GM21576 (cell line): ENCODE data around the gene NCOA6.
"Not testable (repeated sequence)": the region's sequence is repeated elsewhere in the genome, so short reads cannot be mapped to it uniquely, and the experiment has no call there.

Experiments used
- ATAC-seq: cut with Tn5 transposase; IDR thresholded peaks from one replicate; pipeline ENCODE4 v1.9.1; 2021; ENCODE audit warnings: mild to moderate bottlenecking, moderate library complexity; ENCODE audit not compliant: unreplicated experiment

Gene NCOA6

DNA sequence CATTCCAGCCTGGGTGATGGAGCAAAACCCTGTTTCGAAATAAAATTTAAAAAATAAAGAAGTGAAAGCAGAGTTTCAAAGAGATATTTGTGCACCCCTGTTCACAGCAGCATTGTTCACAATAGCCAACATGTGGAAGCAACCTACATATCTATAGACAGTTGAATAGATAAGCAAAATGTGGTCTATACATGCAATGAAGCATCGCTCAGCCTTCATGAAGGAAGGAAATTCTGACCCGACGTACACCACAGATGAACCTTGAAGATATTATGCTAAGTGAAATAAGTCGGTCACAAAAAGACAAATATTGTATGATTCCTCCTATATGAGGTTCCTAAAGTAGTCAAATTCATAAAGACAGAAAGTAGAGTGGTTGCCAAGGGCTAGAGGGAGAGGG is 6.5 kb upstream of the NCOA6 start:
- ATAC-seq, result no peak

DNA sequence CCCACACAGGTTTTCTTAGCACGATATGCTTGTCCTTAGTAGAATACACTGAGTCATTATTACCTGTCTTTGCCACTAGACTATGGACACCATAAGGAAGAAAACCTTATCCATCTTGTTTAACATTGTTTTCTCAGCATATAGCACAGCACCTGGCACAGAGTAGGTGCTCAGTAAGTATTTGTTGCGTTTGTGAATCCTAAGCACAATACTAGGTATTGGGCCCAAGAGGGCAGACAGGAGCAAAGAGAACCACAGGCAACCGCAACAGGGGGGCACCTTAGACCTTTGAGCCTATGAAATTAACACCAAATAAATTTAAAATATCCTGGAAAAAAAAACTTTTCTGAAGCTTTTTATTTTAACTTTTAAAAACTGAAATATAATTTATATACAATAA is 3.7 kb upstream of the NCOA6 start:
- no peak for ATAC-seq

DNA sequence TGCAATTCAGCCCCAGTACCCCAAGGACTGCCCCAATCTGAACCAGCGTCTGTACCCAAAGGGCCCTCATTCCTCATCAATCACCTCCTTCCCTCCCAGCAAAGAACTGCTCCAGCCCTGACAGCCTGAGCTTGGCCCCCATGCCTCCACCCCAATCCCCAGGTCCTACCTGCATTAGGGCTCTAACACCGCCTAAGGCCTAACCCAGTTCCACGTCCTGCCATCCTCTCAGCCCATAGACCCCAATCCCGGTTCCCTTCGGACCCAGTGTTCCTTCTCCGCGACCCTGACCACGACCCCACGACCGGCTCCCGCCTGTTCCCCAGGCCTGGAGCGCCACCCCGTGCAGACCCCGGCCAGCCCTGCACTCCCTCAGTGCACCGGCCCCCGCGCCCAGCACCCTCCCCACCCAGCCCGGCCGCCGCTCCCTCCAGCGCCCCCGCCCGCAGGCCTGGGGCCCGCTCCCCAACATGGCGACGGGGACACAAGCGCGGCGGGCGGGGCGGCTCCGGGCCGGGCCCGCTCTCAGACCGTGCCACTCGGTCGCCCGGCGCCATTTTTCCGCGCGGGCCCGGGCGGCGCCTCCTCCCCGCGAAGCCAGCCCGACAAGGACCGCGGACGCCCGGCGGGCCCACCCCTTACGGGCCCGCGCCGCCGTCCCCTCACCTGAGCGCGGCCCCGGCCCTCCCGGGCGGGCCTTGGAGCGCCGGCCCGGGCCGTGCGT is 483 bp downstream of the NCOA6 start:
- ATAC-seq, result peak; percentile 65

DNA sequence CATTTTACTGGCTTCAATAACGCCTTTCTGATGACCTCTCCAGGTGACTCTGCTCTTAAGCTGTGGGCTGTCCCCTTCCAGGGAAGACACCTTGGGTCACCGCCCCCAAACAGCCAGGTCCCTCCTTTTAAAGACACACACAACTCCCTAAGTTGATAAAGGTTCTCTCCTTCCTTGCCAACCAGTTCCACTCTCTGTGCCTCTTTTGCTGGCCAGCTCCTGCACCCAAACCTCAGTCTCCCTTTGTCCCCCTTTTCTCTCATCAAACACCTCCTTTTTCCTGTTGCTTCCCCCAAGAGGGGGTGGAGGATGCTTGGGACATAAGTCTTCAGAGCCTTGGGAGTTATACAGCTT is 1.0 kb downstream of the NCOA6 start:
- peak; percentile 47 for ATAC-seq

DNA sequence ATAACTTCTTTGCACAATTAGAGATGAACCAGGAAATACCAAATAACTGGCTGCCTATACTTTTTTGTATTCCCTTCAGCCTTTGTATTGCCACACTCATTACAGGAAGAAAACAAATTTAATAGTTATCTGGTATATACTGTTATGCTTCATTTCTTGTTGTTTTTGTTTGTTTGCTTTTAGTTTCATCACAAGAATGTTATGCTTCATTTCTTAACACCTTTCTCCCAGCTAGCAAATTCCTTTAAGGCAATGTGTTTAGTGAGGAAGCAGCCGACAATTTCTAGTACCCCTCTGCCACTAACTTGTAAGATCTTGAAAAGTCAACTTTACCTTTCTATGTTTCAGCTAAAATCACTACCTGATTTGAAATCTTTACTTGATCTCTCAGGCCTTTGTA is 1.4 kb downstream of the NCOA6 start:
- ATAC-seq, result no peak

DNA sequence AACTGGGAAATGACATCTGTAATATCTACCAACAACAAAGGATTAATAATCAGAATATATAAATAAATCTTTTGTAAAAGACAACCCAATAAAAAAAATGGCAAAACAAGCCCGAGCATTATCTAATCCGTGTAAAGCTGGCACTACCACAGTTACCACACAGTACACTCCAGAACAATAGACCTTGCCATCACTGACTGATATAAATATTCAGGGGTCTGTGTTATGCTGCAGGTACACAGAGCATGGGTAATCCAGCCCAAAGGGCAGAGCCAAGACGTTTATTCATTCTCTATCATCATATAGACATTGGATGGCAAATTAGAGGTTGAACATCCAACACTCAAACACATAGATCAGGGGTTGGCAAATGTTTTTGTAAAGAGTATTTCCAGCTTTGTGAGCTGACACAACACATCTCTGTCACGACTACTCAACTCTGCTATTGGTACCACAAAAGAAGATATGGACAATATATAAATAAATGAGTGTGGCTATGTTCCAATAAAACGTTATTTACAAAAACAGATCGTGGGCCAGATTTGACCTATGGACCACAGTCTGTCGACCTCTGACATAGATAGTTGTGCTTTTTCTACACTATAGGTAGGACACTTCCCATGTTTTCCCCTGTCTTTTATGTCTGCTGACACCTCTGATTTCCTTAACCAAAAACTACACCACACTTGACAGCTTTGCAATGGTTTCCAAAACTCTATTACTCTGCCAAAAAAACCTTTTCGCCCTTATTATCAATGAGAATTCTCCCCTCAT is 4.5 kb downstream of the NCOA6 start:
- ATAC-seq, result no peak

DNA sequence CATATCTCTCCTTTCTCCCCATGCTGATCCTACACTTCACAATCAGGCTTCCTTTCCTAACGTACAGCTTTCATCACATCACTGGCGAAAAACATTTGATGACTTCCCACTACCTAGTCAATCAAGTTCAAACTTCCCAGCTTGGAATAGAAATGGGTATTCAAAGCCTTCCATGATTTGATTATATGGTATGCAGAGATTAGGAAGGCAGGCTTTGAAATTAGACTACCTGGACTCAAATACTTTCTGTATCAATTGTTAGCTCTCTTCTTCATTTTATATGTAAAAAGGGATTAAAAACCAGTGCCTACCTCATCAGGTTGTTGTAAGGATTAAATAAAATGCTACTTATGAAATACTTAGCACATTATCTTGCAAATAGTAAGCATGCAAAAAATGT is 7.7 kb downstream of the NCOA6 start:
- no peak for ATAC-seq

DNA sequence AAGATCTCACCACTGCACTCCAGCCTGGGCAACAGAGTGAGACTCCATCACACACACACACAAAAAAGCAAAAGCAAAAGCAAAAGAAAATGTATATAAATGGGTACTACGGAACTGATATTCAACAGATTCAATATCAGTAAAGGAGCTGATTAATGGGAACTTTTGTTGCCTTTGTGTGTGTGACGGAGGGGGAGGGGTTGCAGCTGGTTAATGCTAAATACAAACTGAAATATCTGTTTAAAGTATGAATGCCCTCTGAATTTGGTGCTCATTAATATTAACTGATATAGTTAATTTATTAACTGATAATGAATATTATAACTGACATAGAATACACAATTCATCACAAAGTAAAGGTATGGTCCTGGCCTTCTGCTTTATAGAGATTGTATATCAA is 8.4 kb downstream of the NCOA6 start:
- no peak for ATAC-seq

DNA sequence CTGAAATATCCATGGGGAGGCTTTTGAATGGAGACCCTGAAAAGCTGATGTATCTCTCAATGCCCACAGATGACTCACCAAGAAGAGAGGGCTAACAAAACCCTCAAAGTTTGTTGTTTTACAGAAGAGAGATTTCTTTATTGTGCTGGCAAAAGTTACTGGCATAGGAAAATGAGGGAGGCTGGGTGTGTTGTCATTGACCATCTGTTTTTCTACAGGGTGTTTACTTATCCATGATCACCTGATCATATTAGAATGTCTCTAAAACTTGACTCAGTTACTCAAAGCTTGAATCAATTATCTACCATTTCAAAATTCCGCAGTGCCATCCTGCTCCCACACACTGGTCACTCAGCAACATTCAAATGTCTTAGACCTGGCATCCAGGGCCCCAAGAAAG is 9.8 kb downstream of the NCOA6 start:
- ATAC-seq, result no peak

DNA sequence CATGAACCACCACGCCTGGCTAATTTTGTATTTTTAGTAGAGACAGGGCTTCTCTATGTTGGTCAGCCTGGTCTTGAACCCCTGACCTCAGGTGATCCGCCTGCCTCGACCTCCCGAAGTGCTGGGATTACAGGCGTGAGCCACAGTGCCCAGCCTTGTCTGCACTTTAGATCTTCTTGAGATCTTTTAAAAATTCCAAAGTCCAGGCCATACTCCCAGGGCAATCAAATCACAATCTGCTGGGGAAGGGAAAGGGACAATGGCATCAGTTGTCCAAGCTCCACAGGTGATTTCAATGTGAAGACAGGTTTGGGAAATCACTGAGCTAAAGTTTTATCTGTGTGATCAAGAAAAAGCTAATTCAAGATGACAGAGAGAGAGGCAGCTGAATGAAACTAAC is 16.9 kb downstream of the NCOA6 start:
- no peak for ATAC-seq

DNA sequence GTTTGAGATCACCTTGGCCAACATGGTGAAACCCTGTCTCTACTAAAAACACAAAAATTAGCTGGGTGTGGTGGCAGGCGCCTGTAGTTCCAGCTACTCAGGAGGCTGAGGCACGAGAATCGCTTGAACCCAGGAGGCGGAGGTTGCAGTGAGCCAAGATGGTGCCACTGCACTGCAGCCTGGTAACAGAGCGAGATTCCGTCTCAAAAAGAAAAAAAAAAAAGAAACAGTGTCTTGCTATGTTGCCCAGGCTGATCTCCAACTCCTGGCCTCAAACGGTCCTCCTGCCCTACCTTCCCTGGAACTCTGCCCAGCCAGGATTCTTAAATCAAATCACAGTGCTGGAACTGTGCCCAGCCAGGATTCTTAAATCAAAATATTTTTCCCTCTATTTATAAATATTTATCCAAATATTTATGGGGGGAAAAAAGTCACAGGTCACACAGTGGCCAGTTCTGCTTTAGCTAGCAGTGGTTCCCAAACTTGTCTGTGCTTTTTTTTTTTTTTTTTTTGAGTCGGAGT is 17.4 kb downstream of the NCOA6 start:
- not testable (repeated sequence) for ATAC-seq

DNA sequence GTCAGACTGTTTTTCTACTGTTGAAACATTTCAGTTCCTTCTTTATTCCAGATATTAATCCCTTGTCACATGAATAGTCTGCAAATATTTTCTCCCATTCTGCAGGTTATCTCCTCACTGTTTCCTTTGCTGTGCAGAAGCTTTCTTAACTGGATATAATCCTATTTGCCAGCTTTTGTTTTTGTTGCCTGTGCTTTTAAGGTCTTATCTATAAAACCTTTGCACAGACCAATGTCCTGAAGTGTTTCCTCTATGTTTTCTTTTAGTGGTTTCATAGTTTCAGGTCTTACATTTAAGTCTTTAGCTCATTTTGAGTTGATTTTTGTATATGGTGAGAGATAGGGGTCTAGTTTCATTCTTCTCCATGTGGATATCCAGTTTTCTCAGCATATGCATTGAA is 19.2 kb downstream of the NCOA6 start:
- ATAC-seq, result no peak

DNA sequence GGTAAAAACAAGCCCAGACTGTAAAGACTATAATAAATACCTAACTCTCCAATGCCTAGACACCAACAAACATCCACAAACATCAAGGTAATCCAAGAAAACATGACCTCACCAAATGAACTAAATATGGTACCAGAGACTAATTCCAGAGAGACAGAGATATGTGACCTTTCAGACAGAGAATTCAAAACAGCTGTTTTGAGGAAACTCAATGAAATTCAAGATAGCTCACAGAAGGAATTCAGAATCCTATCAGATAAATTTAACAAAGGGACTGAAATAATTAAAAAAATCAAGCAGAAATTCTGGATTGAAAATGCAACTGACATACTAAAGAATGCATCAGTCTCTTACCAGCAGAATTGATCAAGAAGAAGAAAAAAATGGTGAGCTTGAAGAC is 26.6 kb downstream of the NCOA6 start:
- no peak for ATAC-seq

DNA sequence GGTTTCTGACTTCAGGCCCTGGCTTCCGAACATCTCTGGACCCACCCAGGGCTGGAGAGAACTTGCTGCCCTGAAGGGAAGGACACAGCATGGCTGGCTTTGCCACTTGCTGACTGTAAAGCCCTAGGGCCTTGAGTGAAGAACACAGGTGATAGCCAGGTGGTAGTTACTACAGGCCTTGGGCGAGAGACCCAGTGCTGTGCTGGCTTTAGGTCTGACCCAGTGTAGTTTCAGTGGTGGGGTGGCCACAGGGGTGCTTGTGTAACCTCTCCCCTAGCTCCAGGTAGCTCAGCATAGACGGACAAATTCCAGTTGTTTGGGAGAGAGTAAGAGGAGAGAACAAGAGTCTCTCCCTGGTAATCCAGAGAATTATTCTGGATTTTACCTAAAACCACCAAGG is 27.1 kb downstream of the NCOA6 start:
- no peak for ATAC-seq

DNA sequence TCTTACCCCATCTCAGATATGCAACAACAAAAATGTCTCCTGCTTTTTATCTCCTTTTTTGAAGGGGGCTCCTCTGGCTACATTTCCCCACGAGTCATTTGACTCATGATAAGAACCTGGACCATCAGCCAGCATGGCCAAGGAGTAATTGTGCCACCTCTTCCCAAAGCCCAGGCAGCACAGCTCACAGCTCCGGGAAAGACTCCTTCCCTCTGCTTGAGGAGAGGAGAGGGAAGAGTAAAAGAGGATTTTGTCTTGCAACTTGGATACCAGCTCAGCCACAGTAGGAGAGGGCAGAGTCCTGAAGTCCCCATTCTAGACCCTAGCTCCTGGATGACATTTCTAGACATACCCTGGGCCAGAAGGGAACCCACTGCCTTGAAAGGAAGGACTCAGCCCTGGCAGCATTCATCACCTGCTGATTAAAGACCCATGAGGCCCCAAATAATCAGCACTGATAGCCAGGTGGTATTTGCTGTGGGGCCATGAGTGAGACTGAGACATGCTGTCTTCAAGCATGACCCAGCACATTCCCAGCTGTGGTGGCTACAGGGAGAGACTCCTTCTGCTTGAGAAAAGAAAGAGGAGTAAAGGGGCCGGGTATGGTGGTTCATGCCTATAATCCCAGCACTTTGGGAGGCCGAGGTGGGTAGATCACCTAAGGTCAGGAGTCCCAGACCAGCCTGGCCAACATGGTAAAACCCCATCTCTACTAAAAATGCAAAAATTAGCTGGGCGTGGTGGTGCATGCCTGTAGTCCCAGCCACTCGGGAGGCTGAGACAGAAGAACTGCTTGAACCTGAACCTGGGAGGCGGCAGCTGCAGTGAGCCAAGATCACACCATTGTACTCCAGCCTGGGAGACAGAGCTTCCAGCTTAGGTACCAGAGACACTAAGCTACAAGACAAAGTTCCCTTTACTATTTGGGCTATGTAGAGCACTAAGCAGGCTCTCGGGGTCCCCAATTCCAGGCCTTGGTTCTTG is 28.1 kb downstream of the NCOA6 start:
- ATAC-seq, result no peak

DNA sequence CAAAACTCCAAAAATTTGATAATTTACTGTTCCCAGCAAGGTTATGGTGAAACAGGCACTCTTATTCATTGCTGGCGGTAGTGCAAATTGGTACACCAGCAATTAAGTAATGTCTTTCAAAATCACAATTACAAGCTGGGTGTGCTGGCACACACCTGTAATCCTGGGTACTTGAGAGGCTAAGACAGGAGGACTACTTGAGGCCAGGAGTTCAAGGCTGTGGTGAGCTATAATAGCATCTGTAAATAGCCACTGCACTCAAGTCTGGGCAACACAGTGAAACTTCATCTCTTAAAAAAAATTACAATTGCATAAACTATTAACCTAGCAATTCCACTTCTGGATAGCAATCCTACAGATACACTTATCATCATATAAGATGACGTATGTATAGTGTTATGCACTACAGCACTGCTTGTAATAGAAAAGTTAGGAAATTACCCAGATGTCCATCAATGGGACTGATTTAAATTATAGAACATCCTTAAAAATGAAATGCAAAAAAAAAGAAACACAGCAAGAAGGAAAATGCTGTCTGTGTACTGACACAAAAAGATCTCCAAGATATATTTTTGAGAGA is 31.4 kb downstream of the NCOA6 start:
- ATAC-seq, result no peak

DNA sequence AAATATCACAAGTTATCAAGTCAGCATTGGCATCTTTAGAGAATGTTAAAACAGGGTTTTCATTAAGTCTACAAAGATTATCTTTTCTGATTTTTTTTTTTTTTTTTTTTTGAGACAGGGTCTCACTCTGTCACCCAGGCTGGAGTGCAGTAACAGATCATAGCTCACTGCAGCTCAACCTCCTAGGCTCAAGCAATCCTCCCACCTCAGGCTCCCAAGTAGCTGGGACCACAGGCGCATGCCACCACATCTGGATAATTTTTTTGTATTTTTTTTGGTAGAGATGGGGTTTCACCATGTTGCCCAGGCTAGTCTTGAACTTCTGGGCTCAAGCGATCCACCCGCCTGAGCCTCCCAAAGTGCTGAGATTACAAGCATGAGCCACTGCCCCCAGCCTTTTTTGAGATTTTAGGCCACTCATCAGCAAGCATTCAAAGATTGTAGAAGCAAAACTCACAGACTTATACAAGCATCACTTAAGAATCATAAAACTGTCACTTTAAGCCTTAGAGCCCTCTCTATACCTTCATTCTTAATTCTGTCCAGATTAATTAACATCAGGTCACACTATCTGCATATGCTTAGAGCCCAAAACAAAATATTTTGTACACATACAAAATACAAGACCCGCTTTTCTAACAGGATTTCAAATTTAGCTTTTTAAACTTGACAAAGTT is 32.6 kb downstream of the NCOA6 start:
- ATAC-seq, result no peak

DNA sequence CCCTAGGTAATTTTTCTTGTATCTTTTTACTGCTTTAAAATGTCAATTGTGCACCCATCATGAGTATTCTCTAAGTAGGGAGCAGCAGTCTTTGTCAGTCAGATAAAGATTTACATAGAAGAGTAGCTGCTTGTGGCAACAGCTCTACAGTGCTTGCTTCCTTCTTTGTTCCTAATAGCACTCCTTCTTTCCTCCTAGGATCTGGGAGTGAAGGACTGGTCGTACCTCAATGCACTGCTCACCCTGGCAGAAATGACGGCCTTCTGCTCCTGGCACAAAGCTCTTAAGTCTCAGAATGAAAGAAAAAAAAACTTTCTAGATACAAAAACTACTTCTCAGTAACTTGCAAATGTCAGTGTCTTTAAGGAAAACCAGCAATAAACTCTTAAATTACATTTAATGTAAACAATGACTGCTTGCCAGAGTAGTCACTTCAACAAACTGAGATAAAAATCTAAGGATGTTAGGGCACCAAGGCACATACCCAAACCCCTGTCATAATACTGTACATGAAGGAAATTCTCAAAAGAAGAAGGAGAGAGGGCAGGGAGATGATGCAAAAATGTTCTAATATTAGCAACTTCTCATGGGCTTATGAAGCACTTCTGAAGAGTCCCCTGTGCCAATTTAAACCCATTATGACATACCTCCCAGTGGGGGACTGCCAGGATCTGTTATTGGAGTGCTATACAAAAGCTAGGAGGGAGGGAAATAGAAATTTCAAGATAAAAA is 34.0 kb downstream of the NCOA6 start:
- no peak for ATAC-seq

DNA sequence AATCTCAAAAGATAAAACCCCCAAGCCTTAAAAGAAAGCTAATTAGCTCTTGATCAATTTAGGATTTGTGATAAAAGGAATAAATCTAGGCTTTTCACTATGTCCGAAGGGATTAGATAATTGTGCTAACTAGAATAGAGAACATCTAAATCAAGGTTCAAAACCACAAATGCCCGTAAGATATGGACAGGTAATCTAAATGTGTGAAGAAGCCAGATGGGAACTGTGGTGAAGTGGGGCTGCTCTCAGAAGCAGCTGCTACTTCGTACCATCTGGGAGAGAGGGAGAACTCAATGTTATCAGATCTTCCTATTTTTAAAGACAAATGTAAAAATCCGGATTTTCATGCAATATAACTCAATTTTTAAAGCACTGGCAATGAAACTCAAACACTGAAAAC is 44.2 kb downstream of the NCOA6 start:
- no peak for ATAC-seq

DNA sequence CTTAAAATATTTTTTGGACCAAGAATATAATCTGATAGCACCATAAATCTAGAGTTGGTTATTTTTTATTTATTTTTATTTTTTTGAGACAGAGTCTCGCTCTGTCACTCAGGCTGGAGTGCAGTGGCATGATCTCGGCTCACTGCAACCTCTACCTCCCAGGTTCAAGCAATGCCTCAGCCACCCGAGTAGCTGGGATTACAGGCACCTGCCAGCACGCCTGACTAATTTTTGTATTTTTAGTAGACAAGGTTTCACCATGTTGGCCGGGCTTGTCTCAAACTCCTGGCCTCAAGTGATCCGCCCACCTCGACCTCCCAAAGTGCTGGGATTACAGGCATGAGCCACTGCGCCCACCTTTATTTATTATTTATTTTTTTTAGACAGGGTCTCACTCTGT is 45.2 kb downstream of the NCOA6 start:
- not testable (repeated sequence) for ATAC-seq
